ENCODE data around the gene MSL1.
"Not testable (repeated sequence)": the region's sequence is repeated elsewhere in the genome, so short reads cannot be mapped to it uniquely, and the experiment has no call there.

The MSL1 gene

GRCh38 chr17:40124279-40125141 is 2.7 kb downstream of the MSL1 start:
- no peak for DNase-seq (ENCODE audit: low read depth in 2 of 2)

DNA sequence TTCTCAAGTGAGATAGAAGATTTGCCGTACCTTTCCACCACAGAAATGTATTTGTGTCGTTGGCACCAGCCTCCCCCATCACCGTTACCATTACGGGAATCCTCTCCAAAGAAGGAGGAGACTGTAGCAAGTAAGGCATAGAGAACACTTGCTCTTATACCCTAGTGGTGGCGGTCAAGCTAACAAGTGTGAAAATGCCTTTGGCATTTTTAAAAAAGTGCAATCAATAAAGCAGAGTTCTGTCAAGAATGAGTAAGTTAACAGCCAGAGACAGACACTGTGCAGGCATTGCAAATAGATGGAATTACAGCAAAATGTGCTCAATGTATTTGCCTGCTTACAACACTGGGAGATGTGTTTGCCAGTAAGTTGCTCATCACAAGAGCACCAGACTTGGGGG is 7.7 kb downstream of the MSL1 start:
- no peak for DNase-seq (ENCODE audit: low read depth in 2 of 2)

DNA sequence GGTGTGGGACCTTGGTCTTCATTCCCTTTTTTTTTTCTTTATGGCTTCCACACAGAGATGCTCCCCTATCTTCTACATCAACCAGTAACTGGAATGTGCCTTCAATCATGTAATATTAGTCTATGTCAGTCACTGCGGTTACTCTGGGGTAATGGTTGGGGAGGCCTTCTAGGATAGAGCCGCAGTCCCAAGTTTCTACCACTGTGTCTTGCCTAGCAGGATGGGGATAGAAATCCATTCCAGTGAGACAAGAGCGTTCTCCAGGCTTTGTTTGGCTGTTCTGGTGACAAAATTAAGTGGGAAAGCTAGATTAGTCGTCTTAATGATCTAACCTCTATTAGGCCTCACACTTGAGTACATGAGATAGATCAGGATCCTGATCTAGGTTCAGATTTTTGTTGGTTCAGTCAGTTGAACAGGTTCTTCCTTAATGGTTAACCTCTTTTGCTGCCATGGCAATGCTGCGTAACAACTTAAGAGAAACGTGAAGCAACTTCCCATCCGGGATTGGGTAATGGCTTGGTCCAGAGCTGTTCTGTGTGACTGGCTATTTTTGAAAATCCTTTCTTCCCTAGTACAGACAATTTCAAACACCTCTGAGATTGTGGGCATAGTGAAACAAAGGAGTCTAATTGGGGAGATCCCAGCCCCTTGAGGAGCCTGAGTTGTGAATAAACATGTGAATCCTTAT is 8.7 kb downstream of the MSL1 start:
- DNase-seq (ENCODE audit: low read depth in 2 of 2) = no peak

DNA sequence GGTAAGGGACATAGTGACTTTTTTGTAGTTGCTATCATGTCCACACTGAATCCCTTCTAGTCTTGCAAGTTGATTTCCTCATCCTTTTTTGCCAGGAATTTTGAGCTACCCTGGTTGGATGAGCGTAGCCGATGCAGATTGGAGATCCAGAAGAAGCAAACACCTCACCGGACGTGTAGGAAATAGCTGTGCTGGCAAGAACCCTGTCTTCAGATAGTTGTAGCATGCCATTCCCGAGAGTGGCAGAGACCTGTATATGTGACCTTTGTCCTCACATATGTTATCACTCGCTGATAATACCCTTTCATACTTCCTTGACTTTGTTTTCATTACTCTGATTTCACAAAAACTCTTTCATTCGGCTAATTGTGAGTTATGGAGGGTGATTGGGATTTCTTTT is 12.4 kb downstream of the MSL1 start:
- no peak for DNase-seq (ENCODE audit: low read depth in 2 of 2)

GRCh38 chr17:40135817-40136216 is 14.0 kb downstream of the MSL1 start:
- DNase-seq (ENCODE audit: low read depth in 2 of 2) = no peak

DNA sequence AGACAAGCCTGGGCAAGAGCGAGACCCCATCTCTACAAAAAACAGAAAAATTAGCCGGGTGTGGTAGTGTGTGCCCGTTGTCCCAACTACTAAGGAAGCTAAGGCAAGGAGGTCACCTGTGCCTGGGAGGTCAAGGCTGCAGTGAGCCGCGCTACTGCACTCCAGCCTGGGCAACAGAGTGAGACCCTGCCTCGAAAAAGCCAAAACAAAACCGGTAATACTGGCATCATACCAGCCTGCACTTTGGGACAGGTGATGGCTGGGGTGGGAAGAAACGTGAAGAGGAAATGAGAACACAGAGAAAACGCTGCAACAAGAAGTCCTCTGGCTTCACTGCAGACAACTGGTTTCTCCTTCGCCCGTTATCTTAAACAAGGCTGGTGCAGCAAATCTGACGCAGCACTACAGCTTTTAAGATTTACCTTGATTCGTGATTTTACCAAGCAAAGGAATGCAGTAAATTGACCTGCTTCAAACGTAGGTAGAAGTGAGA is 17.8 kb downstream of the MSL1 start:
- no peak for DNase-seq (ENCODE audit: low read depth in 2 of 2)

- DNase-seq (ENCODE audit: low read depth in 2 of 2) = not testable (repeated sequence)
Measured at GRCh38 chr17:40143166-40143565, 21.4 kb downstream of the MSL1 start.

- no peak for DNase-seq (ENCODE audit: low read depth in 2 of 2)
Measured at GRCh38 chr17:40145476-40145875, 23.7 kb downstream of the MSL1 start.

DNA sequence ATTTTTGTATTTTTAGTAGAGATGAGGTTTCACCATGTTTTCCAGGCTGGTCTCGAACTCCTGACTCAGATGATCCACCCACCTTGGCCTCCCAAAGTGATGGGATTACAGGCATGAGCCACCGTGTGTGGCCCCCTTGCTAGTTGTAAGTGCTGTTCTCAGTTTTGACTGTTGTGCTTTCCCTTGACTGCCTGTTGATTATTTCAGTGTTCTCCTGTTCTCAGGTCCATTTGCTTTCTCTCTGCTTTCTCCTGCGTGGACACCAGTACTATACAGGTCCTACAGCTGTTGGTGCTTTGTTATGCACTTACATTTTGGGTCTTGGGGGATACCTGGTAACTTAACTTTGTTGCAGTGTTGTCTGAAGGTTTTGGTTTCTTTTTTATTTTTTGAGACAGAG is 26.8 kb downstream of the MSL1 start:
- no peak for DNase-seq (ENCODE audit: low read depth in 2 of 2)

DNA sequence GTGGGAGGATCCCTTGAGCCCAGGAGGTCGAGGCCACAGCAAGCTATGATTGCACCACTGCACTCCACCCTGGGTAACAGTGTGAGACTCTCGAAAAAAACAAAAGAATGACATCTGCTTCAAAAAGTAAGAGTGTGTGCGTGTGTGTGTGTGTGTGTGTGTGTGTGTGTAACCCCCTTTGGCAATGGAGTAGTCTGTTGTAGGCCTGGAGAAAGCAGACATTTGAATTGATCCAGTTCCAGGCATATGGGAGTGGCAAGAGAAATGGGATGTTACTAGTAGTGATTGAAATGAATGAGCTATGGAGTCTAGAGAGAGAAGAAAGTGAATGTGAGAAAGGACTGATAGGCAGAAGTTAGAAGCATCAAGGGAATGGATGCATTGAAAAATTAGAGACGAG is 28.5 kb downstream of the MSL1 start:
- DNase-seq (ENCODE audit: low read depth in 2 of 2) = no peak

DNA sequence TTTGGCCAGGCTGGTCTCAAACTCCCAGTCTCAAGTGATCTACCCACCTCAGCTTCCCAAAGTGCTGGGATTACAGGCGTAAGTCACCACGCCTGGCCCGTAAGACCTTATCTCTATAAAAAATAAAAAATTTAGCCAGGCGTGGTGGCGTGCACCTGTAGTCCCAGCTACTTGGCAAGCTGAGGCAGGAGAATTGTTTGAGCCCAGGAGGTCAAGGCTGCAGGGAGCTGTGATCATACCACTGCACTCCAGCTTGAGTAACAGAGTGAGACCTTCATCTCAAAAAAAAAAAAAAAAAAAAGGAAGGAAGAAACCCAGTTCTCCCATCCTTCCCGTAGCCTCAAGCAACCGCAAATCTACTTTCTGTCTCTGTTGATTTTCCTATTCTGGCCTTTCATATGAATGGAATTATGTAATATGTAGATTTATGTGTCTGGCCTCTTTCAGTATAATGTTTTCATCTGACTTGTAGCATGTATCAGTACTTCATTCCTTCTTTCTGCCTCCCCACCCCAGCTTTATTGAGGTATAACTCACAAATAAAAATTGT is 29.7 kb downstream of the MSL1 start:
- DNase-seq (ENCODE audit: low read depth in 2 of 2) = no peak

DNA sequence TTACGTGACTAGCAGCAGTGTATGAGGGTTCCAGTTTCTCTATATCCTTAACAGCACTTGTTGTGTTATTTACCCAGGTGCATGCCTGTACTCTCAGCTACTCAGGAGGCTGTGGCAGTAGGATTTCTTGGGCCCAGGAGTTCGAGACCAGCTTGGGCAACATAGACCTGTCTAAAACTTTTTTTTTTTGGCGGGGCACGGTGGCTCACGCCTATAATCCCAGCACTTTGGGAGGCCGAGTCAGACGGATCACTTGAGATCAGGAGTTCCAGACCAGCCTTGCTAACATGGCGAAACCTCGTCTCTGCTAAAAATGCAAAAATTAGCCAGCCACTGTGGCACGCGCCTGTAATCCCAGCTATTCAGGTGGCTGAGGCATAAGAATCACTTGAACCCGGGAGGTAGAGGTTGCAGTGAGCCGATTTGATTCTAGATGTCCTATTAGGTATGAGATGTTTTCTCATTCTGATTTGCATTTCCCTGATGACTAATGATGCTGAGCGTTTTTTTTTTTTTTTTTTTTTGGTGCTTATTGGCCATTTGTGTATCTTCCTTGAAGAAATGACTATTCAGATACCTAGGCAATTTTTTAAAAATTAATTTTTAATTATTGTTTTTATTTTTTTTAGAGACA is 31.9 kb downstream of the MSL1 start:
- DNase-seq (ENCODE audit: low read depth in 2 of 2) = no peak

DNA sequence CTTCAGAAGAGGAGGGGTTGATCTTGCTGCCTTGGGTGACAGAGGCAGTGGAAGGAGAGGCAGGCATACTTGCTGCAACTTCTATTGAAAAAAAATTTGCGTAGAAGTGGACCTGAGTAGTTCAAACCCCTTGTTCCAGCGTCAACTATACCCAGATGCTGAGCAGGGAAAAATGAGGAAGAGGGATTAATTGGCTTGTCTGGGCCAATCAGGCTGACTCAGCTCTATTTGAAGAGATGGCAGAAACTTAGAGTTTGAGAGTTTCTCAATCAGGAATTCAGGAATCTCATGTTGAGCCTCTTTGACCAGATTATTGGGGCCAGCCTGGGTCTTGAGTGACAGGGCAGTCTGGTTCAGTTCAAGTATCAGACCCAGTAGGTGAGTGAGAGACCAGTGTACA is 36.2 kb downstream of the MSL1 start:
- DNase-seq (ENCODE audit: low read depth in 2 of 2) = no peak

DNA sequence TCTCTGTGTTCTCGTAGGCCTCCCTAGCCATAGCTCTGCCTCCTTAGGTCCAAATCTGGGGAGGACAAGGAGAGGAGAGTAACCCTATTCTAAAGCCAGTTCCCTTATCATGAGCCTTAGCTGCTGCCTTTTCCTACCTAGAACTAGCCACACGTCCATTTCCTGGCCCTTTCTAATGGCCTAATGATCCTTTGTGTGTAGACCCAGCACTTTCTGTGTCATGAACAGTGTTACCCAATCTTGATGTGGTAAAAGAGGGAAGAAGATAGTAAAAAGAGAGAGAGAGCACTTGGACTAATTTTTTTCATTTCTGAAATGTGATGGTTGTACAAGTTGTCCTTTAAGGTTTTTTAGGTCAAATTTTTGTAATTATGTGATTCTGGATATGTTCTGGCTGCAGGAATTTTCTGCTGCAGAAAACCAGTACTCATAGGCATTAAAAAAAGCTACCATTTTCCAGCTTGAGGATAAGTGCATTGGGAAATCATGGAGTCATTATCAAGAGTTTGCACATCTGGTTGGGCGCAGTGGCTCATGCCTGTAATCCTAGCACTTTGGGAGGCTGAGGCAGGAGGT is 36.8 kb downstream of the MSL1 start:
- DNase-seq (ENCODE audit: low read depth in 2 of 2) = no peak

- no peak for DNase-seq (ENCODE audit: low read depth in 2 of 2)
Measured at GRCh38 chr17:40159456-40159855, 37.7 kb downstream of the MSL1 start.

- no peak for DNase-seq (ENCODE audit: low read depth in 2 of 2)
Measured at GRCh38 chr17:40167685-40168261, 46.0 kb downstream of the MSL1 start.

DNA sequence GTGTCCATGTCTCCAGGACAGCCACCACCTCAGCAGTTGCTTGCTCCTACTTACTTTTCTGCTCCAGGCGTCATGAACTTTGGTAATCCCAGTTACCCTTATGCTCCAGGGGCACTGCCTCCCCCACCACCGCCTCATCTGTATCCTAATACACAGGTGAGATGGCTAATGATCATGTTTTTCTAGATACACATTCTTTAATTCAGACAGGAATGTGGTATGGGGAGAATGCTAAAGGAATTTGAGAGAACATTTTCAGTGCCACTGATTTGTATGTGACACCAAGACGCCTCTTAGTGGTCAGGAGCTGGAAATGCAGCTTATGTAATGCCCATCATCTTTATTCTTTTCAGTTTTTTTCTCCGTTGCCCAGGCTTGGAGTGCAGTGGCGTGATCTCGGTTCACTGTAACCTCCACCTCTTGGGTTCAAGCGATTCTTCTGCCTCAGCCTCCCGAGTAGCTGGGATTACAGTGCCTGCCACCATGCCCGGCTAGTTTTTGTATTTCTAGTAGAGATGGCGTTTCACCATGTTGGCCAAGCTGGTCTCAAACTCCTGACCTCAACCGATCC is 46.6 kb downstream of the MSL1 start:
- DNase-seq (ENCODE audit: low read depth in 2 of 2) = no peak

- no peak for DNase-seq (ENCODE audit: low read depth in 2 of 2)
Measured at GRCh38 chr17:40170325-40170724, 48.6 kb downstream of the MSL1 start.

DNA sequence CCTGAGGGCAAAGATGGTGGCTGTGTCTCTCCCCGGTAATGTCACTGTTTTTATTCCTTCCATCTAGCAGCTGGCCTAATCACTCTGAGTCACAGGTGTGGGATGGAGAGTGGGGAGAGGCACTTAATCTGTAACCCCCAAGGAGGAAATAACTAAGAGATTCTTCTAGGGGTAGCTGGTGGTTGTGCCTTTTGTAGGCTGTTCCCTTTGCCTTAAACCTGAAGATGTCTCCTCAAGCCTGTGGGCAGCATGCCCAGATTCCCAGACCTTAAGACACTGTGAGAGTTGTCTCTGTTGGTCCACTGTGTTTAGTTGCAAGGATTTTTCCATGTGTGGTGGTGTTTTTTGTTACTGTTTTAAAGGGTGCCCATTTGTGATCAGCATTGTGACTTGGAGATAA is 50.0 kb downstream of the MSL1 start:
- no peak for DNase-seq (ENCODE audit: low read depth in 2 of 2)

DNA sequence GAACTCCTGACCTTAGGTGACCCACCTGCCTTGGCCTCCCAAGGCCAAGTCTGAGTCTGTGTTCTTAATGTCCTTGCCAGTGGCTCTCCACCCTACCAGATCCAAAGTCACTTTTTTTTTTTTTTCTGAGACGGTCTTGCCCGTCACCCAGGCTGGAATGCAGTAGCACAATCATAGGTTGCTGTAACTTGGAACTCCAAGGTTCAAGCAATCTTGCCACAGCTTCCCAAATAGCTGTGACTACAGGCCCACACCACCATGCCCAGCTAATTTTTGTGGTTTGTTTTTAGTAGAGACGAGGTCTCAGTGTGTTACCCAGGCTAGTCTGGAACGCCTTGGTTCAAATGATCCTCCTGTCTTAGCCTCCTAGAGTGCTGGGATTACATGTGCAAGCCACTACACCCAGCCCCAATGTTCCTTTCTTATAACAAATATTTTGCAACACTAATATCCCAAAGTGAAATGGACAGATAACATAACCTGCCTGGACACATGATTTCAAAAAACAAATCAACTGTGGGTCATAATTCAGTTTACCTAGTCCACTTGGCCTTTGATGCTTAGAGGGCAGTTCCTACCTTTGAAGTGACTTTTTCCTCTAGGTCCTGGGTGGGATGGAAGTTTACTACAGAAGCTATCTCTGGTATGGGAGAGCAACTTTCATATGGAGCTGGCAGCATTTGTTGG is 51.5 kb downstream of the MSL1 start:
- DNase-seq (ENCODE audit: low read depth in 2 of 2) = no peak

DNA sequence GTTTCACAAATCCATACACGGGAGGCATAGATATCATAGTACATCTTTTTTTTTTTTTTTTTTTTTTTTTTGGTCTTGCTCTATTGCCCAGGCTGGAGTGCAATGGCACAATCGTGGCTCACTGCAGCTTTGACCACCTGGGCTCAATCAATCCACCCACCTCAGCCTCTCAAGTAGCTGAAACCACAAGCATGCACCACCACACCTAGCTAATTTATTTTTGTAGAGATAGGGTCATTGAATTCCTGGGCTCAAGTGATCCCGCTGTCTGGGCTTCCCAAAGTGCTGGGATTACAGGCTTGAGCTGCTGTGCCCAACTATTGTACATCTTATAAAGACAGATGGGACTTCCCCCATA is 52.0 kb downstream of the MSL1 start:
- no peak for DNase-seq (ENCODE audit: low read depth in 2 of 2)
